ENCODE measurements around the gene SNAPC3.
A peak's percentile ranks its signal among the peaks of the same experiment; 100 is the strongest.
"Not testable (repeated sequence)": the region's sequence is repeated elsewhere in the genome, so short reads cannot be mapped to it uniquely, and the experiment has no call there.

Gene SNAPC3

GRCh38 chr9:15422372-15423230 is at the start of gene SNAPC3:
Gene SNAPC3, plus strand, starts transcription at chr9:15422876. Its CDS starts 4 bp downstream, at chr9:15422880.
- no peak for FAIRE-seq

DNA sequence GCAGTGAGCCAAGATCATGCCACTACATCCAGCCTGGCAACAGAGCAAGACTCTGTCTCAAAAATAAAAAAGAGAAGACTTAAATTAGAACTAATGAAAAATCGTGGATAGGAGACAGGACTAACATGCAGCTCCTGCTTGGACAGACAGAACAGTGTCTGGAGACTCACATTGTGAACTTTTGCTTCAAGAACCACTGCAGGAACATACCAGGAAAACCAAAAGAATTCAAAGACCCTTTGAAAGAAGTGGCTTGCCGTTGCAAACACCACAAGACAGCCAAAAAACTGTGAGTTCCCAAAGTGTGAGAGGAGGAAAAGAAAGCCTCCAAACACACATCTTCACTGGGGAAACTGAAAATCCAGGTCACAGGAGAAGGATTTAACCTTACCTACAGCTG is 48.8 kb upstream of the SNAPC3 start:
- no peak for FAIRE-seq

- no peak for FAIRE-seq
These were observed 48.4 kb upstream of the SNAPC3 start for GRCh38 chr9:15374310-15374709.

- no peak for FAIRE-seq
These were observed 47.9 kb upstream of the SNAPC3 start for GRCh38 chr9:15374825-15375224.

DNA sequence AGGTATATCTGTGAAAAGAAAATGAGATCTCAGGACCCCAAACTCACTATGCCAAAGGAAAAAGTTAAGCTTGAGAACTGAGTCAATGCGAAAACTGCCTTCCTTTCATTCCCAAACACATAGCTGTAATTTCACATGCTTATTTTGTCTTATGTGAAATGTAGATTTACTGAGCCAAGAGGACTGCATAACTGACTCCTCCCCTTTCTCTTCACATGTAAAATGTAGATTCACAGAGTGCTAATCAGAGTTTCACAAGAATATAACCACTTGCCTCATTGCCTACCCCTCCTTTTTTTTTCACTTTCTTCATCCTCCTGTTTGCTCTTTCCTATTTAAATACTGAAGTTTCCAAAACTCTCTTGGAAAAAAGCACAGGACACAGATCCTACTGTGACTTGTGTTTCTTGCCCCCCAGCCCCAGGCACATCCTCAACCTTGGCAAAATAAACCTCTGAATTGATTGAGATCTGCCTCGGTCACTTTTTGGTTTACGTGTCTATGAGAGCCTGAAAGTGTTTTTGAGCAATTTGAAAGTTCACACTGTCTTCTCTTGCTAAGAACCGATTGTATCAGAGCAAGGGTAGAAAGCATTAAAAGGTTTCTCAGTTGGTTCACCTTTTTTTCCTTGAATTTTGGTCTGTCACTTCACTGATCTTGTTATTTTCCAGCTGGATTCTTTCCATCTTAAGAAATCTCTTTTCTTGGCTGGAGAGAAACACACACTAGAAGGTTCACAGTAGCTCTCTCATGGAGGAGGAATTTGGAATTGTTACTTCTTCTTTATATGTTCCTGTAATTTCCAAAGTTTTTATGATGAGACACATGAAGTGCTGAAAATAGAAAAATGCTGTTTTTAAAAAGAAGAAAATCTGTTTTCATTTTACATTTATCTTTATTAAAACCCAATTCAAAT is 44.8 kb upstream of the SNAPC3 start:
- no peak for FAIRE-seq

- FAIRE-seq = not testable (repeated sequence)
These were observed 43.4 kb upstream of the SNAPC3 start for GRCh38 chr9:15379317-15379716.

DNA sequence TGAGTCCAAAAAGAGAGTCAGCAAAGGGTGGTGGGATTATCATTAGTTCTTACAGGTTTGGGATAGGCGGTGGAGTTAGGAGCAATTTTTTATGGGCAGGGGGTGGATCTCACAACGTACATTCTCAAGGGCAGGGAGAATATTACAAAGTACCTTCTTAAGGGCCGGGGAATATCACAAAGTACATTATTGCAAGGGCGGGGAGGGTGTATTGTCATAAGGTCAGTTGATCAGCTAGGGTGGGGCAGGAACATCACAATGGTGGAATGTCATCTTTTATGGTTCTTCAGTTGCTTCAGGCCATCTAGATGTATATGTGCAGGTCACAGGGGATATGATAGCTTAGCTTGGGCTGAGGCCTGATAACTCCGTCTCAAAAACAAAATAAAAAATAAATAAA is 42.8 kb upstream of the SNAPC3 start:
- not testable (repeated sequence) for FAIRE-seq

DNA sequence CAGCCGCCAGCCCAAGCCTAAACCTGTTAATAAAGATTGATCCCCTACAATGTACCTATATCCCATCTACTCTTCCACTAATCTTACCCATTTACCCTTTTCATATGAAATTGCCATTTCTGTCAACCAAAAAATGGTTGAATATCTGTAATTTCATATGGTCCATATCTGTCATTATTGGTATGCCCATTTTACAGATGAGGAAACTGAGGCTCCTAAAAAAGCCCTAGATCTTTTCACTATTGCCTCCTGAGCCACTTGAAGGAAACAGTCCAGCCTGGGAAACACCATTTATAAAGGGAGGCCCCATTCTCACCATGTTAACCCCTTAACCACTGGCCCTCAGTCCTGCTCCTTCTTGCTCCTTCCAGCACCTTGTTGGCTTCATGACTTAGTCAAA is 41.2 kb upstream of the SNAPC3 start:
- FAIRE-seq = no peak

- FAIRE-seq = no peak
These were observed 36.2 kb upstream of the SNAPC3 start for GRCh38 chr9:15386465-15386864.

DNA sequence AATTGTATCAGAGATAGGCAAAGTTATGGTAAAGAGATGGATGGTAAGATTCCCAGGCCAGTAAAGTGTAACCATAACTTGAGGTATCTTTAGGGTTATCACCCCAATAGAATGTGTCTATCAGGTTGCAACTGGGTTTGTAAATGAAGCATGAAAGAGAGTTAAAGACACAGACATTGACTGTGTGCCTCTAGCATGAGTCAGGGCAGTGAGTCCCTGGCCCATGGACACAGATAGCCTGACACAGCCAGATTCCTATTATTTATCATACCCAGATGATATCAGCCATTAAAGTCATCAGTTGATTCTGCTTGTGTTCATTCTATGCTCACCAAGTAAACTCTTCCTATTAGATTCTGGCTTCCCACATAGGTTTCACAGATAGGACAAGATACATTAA is 33.5 kb upstream of the SNAPC3 start:
- no peak for FAIRE-seq

DNA sequence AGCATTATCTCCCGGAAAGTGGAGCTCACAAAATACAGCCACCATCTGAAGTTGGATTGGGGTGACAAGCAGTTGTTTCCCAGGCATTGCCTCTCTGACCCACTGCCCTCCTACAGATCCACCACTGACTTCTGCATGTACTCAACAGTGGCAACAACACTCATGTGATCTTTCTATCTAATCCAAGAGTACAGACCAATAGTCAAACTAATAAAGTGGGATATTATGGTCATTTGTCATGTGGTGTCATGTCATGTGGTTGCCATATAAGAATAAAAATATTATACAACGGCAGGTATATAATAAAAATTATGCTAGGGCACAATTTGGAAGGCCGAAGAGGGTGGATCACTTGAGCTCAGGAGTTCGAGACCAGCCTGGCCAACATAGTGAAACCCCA is 33.0 kb upstream of the SNAPC3 start:
- no peak for FAIRE-seq

DNA sequence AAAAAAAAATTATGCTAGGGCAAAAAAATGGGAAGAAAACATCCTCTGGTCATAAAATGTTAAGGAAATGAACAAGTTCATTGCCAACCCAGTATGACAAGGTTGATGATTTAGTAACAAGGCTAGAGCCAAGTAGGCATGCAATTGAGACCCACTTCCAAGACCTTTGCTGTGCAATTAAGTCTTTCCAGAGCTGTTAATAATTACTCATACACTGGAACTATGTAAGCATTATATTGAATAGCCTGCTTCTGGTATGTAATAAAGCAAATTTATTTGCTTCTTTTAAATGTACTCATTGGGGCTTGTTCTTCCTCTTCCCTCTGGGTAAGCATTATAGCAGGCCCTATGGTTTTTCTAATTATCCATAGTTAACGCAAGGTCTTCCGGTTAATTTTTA is 32.5 kb upstream of the SNAPC3 start:
- no peak for FAIRE-seq

GRCh38 chr9:15392363-15392762 is 30.3 kb upstream of the SNAPC3 start:
- FAIRE-seq = no peak

DNA sequence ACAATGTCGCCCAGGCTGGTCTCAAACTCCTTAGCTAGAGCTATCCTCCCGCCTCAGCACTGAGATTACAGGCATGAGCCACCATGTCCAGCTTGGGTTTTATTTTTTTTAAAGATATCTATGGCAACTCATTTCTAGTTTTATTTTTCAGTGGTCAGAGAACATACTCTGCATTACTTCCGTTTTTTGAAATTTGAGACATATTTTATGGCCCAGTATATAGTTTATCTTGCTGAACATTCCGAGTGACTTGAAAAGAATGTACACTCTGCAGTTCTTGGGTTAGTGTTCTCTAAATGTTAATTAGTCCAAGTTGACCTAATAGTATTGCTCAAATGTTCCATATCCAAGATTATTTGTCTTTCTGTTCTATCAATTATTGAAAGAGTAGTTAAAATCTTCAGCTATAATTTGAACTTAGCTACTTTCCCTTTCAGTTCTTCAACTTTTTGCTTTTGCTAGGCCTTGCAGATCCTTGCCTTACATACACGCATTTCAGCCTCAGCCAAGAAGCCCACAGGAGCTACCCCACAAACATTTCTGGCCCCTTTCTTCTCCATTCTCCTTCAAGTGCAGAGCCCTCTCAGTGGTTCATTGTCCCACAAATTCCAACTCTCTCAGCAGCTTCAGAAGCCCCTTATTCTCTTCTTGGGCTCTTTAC is 22.3 kb upstream of the SNAPC3 start:
- no peak for FAIRE-seq

- no peak for FAIRE-seq
These were observed 21.4 kb upstream of the SNAPC3 start for GRCh38 chr9:15401266-15401665.

DNA sequence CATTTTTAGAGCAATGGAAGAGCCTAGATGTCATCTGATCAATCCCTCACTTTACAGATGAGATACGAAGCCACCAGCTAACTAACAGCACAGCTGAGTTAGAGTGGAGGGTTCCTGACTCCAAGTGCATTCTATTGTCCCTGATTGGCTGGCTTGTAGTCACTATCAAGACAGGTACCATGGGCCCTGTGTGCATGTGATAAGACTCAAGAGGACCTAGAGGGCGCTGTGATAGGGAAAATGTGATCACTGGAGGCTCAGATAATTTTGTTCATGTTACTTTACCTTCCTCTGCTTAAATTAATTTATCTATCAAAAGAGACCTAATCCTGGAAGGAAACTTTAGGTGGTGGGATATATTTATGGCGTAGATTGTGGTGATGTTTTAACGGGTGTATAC is 19.5 kb upstream of the SNAPC3 start:
- no peak for FAIRE-seq

GRCh38 chr9:15404171-15404570 is 18.5 kb upstream of the SNAPC3 start:
- FAIRE-seq = no peak

DNA sequence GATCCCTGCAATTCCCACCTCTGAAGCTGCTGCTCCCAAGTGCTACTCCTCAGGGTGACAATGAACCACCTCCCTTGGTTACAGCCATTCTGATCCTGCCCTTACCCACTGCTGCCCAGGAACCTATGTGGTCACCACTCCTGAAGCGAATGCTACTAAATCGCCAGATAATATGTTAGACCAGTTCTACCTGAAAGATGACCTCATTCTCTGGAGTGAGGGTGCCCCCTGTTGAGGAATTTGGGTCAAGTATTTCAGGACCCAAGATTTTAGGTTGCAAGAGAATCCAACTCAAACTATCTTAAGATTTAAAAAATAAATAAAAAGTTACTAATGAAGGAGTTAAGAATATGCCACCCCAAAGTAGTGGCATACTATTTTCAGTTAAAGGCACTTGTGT is 5.8 kb upstream of the SNAPC3 start:
- FAIRE-seq = no peak

GRCh38 chr9:15417626-15418025 is 5.0 kb upstream of the SNAPC3 start:
- FAIRE-seq = no peak

- no peak for FAIRE-seq
These were observed 1.9 kb upstream of the SNAPC3 start for GRCh38 chr9:15420796-15421195.

GRCh38 chr9:15421532-15421931 is 1.1 kb upstream of the SNAPC3 start:
- no peak for FAIRE-seq

DNA sequence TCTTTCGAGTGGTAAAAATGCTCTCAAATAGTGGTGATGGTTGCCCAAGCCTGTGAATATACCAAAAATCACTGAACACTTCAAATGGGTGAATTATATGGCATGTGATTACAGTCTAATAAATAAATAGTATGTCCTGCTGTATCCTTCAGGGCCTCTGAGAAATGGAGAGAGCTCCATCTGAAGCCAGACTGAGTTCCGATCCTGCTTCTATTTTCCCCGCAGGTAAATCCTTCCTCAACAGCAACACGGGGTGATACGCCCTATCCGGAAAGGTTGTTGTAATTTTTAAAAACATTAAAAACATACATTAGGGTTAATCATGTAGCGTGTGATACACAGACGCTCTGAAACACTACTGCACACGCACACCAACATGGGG is 695 bp upstream of the SNAPC3 start:
- no peak for FAIRE-seq

DNA sequence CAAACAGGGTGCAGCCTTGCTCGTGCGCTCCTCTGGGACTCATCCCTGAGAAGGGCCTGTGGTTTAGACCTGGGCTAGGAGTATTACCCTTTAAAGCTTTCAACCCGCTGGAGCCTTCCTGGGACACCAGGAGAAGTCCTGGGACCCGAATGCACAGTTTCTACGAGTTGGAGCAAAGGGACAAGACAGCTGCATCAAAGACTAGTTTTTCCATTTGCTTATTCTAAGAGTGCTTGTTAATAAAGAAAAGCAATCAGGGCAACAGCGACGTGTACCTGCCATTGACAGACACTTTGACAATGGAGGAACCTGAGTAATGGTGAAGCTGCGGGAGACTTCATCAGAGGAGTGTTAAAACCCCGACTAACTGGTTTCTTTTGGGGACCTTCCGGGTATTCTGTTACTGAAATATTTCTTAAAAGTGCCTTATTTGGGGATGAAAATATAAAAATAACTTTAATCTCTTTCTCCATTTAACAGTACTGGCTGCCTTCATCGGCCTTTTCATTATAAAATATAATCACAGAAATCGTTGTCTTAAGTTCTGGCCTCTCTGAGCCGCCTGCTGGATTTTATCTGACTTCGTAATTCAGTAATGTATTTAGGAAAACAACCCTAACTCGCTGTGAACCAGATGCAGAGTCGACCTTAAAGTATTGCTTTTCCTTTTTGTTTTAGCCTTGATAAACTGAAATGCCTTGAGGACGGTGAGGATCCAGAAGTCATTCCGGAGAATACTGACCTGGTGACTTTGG is 732 bp downstream of the SNAPC3 start:
- FAIRE-seq = peak; percentile 5
